ENCODE measurements around the gene CCDC85A.

Gene CCDC85A

GRCh38 chr2:56197816-56198215 is 14.0 kb downstream of the CCDC85A start:
- no peak overlapping the region for H3K27ac ChIP-seq
- TF ChIP-seq, protein P1, sequence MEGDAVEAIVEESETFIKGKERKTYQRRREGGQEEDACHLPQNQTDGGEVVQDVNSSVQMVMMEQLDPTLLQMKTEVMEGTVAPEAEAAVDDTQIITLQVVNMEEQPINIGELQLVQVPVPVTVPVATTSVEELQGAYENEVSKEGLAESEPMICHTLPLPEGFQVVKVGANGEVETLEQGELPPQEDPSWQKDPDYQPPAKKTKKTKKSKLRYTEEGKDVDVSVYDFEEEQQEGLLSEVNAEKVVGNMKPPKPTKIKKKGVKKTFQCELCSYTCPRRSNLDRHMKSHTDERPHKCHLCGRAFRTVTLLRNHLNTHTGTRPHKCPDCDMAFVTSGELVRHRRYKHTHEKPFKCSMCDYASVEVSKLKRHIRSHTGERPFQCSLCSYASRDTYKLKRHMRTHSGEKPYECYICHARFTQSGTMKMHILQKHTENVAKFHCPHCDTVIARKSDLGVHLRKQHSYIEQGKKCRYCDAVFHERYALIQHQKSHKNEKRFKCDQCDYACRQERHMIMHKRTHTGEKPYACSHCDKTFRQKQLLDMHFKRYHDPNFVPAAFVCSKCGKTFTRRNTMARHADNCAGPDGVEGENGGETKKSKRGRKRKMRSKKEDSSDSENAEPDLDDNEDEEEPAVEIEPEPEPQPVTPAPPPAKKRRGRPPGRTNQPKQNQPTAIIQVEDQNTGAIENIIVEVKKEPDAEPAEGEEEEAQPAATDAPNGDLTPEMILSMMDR (conservative IDR thresholded peaks at IDR 0.05), result no peak

GRCh38 chr2:56198936-56199335 is 15.1 kb downstream of the CCDC85A start:
- H3K27ac ChIP-seq, result no peak overlapping the region
- TF ChIP-seq, protein P1 (conservative IDR thresholded peaks at IDR 0.05), result no peak

GRCh38 chr2:56199492-56199891 is 15.7 kb downstream of the CCDC85A start:
- TF ChIP-seq, protein P1 (conservative IDR thresholded peaks at IDR 0.05), result no peak
- no peak overlapping the region for H3K27ac ChIP-seq

GRCh38 chr2:56202381-56203121 is 18.8 kb downstream of the CCDC85A start:
- TF ChIP-seq, protein P1 (conservative IDR thresholded peaks at IDR 0.05), result no peak
- no peak overlapping the region for H3K27ac ChIP-seq

GRCh38 chr2:56204556-56204955 is 20.8 kb downstream of the CCDC85A start:
- H3K27ac ChIP-seq, result no peak overlapping the region
- TF ChIP-seq, protein P1 (conservative IDR thresholded peaks at IDR 0.05), result no peak

- TF ChIP-seq, protein P1 (conservative IDR thresholded peaks at IDR 0.05), result no peak
- no peak overlapping the region for H3K27ac ChIP-seq
Measured at GRCh38 chr2:56206250-56206649, 22.5 kb downstream of the CCDC85A start.

DNA sequence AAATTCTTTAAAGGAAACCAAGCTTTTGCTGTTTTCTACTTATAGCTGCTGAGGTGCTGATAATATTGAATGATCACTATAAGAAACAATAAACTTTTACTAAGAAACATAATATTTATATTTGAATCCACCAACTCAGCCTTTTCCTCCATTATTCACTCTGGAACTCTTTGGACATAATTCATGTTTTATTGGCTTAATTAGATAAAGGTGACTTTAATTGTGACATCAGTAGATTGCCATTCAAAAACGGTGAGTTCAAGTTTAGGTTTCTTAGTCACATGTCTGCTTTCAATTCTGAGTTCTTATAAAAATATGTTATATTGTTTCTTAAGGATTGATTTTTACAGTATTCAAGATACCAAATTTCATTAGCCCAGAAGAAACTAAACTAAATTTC is 24.0 kb downstream of the CCDC85A start:
- no peak overlapping the region for H3K27ac ChIP-seq
- TF ChIP-seq, protein P1 (conservative IDR thresholded peaks at IDR 0.05), result no peak

All from VCaP (cell line).